Liver (tissue), 9 donors: Measurements from ENCODE around the gene RGS14. TPM values are rescaled to one million over a fixed set of nuclear protein-coding genes. Genes with fewer than 3 reads are reported as not detected.
"Not testable (repeated sequence)": the region's sequence is repeated elsewhere in the genome, so short reads cannot be mapped to it uniquely, and the experiment has no call there.

Experiments used
- DNase-seq: peaks from one replicate; pipeline ENCODE4 v3.0.0-alpha.2; 2017; ENCODE audit warnings: low spot score
- H3K27ac ChIP-seq, 2 donors: one replicate each; pipeline ENCODE4 v1.7.0; 2013; ENCODE audit warnings: inconsistent platforms in 2 of 2, low read length in 2 of 2, control low read depth in 1 of 2, low read depth in 1 of 2, mild to moderate bottlenecking in 1 of 2
- H3K27me3 ChIP-seq, 4 donors: one replicate each; pipeline versions ENCODE4 v1.6.1 to v1.7.0; 2013; ENCODE audit warnings: low read length in 3 of 4, inconsistent platforms in 1 of 4, mild to moderate bottlenecking in 1 of 4, moderate library complexity in 1 of 4; ENCODE audit not compliant: control insufficient read depth in 4 of 4, insufficient read depth in 4 of 4
- H3K36me3 ChIP-seq, 4 donors: one replicate each; pipeline versions ENCODE4 v1.6.1 to v1.7.0; 2013; ENCODE audit warnings: low read length in 3 of 4, mild to moderate bottlenecking in 3 of 4, low read depth in 1 of 4, moderate library complexity in 1 of 4; ENCODE audit not compliant: control insufficient read depth in 4 of 4, insufficient read depth in 3 of 4
- H3K4me1 ChIP-seq, 4 donors: one replicate each; pipeline versions ENCODE4 v1.6.1 to v1.7.0; 2013; ENCODE audit warnings: low read length in 3 of 4, mild to moderate bottlenecking in 3 of 4, moderate library complexity in 1 of 4; ENCODE audit not compliant: control insufficient read depth in 4 of 4, insufficient read depth in 4 of 4
- H3K4me3 ChIP-seq, 3 donors: one replicate each; pipeline versions ENCODE4 v1.6.1 to v1.7.0; 2013; ENCODE audit warnings: low read length in 3 of 3, control low read depth in 1 of 3, low read depth in 1 of 3, mild to moderate bottlenecking in 1 of 3
- H3K9ac ChIP-seq, 2 donors: one replicate each; pipeline ENCODE4 v1.7.0; 2013; ENCODE audit warnings: low read length in 2 of 2, mild to moderate bottlenecking in 2 of 2, moderate library complexity in 2 of 2, control low read depth in 1 of 2, low read depth in 1 of 2
- H3K9me3 ChIP-seq, 4 donors: one replicate each; pipeline versions ENCODE4 v1.6.1 to v1.7.0; 2013; ENCODE audit warnings: low read length in 3 of 4; ENCODE audit not compliant: control insufficient read depth in 4 of 4
- CTCF ChIP-seq: fragments of 150-350 bp; IDR thresholded peaks from 2 replicates; pipeline ENCODE4 v1.5.1; 2017; ENCODE audit warnings: improper control_type of control experiment, low read depth, low read length; ENCODE audit not compliant: missing input control
- EGR1 ChIP-seq, 2 donors: IDR thresholded peaks; 2 replicates each; pipeline ENCODE4 v1.6.1; 2016 to 2018; ENCODE audit warnings: antibody characterized with exemption in 2 of 2, low read depth in 2 of 2
- FOXA1 ChIP-seq: IDR thresholded peaks from 2 replicates; pipeline ENCODE4 v1.6.1; 2016; ENCODE audit warnings: antibody characterized with exemption
- FOXA2 ChIP-seq: IDR thresholded peaks from 2 replicates; pipeline ENCODE4 v1.6.1; 2016; ENCODE audit warnings: antibody characterized with exemption
- GABPA ChIP-seq, 2 donors: IDR thresholded peaks in 1 of 2; conservative IDR thresholded peaks in 1 of 2; 2 replicates each; pipeline ENCODE4 v1.6.1; 2016; ENCODE audit warnings: antibody characterized with exemption in 2 of 2, mild to moderate bottlenecking in 1 of 2, moderate library complexity in 1 of 2
- HNF4A ChIP-seq, 2 donors: conservative IDR thresholded peaks; 2 replicates each; pipeline ENCODE4 v1.6.1; 2016; ENCODE audit warnings: antibody characterized with exemption in 2 of 2, mild to moderate bottlenecking in 2 of 2
- HNF4G ChIP-seq: IDR thresholded peaks from 2 replicates; pipeline ENCODE4 v1.6.1; 2016; ENCODE audit warnings: antibody characterized with exemption
- JUND ChIP-seq, 2 donors: IDR thresholded peaks; 2 replicates each; pipeline ENCODE4 v1.6.1; 2016; ENCODE audit warnings: antibody characterized with exemption in 2 of 2
- NR2F2 ChIP-seq: IDR thresholded peaks from 2 replicates; pipeline ENCODE4 v1.6.1; 2016; ENCODE audit warnings: antibody characterized with exemption
- RAD21 ChIP-seq, 2 donors: IDR thresholded peaks; 2 replicates each; pipeline ENCODE4 v1.6.1; 2016; ENCODE audit warnings: antibody characterized with exemption in 2 of 2, mild to moderate bottlenecking in 2 of 2
- REST ChIP-seq: IDR thresholded peaks from 2 replicates; pipeline ENCODE4 v1.6.1; 2016; ENCODE audit warnings: antibody characterized with exemption, mild to moderate bottlenecking
- RXRA ChIP-seq, 2 donors: IDR thresholded peaks; 2 replicates each; pipeline ENCODE4 v1.6.1; 2017 to 2018; ENCODE audit warnings: antibody characterized with exemption in 2 of 2, mild to moderate bottlenecking in 1 of 2
- SP1 ChIP-seq: IDR thresholded peaks from 2 replicates; pipeline ENCODE4 v1.6.1; 2018; ENCODE audit warnings: antibody characterized with exemption, mild to moderate bottlenecking
- TAF1 ChIP-seq: conservative IDR thresholded peaks from 2 replicates; pipeline ENCODE4 v1.6.1; 2016; ENCODE audit warnings: antibody characterized with exemption, mild to moderate bottlenecking
- YY1 ChIP-seq: IDR thresholded peaks from 2 replicates; pipeline ENCODE4 v1.6.1; 2016; ENCODE audit warnings: antibody characterized with exemption, mild to moderate bottlenecking
- ZBTB33 ChIP-seq: IDR thresholded peaks from 2 replicates; pipeline ENCODE4 v1.6.1; 2016; ENCODE audit warnings: antibody characterized with exemption
- WGBS: extraction: QIAGEN DNeasy Blood & Tissue Kit; methylation state at CpG from one replicate; pipeline ENCODE4 v1.1.7; 2013; 5-methylcytosine and 5-hydroxymethylcytosine counted together
- polyA plus RNA-seq, 2 donors: library from polyadenylated mRNA; stranded (reverse) in 1 of 2; unstranded in 1 of 2; fragments of 200-250 nt in 1 of 2; fragments of >200 nt in 1 of 2; fragmentation: Nextera tagmentation in 1 of 2; extraction: Ambion mirVana in 1 of 2; gene quantifications; one replicate each; pipeline versions ENCODE4 v1.2.1 to v1.2.3, GENCODE V29; 2013 to 2015
- total RNA-seq, 2 donors: library from RNA; depleted of rRNA; stranded (reverse); fragments of >200 nt; gene quantifications; one replicate each; pipeline ENCODE4 v1.2.3, GENCODE V29; 2014
- TF ChIP-seq, protein P1 (sequence below): IDR thresholded peaks from 2 replicates; pipeline ENCODE4 v1.6.1; 2016; ENCODE audit warnings: antibody characterized with exemption
- donor health status: healthy.
- donor health status: healthy.
- donor health status: healthy.
- donor health status: healthy.
- donor health status: healthy.

Gene RGS14
- total and polyA plus RNA-seq, 4 donors: 10.2 to 53.8 (median 33.3) TPM

DNA sequence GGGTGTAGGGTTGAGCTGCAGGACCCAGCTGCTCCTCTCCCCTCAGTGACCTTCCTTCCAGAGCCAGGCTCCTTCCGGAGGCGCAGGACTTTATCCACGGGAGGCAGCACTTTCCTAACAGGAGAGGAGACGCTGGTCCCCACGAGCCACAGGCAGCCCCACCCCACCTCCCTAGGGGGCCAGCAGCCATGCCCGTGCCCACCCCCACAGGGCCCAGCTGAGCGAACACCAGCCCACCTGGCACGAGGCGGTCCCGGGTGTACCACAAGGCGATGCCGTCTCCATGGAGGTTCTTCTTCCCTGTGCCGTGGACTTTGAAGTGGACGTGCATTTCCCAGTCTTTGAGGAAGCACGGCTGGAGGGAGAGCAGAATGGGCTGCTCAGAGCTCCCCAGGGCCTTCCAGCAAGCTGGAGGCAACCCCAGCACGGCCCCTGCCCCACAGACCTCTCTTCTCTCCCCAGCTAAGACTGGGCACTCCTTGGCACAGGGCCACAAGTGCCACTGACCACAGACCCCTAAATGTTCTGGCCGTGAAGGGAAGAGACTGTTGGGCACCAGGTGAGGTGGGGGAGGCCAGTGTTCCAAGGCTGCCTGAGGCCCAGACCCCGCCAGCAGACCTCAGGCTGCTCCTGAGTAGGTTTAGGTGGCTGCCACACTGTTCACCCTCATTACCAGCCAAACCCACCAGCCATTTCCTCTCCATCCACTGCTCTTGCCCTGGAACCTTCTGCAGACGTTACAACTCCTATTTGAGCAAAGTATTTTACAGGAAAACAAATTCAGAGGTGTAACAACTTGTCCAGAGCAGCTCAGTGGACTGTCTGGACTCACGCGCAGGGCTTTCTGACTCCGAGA is 19.2 kb upstream of the RGS14 start:
- Histone ChIP-seq H3K4me3 (no peak overlapping the region), H3K36me3 (peaks cover 29 to 56% (median 39%) of the 10 kb centered on the region in 4 donors), H3K9ac (no peak overlapping the region), H3K27me3 (no peaks in the 10 kb centered on the region), H3K27ac (no peak overlapping the region), H3K9me3 (no peaks in the 10 kb centered on the region), H3K4me1 (peaks cover 0 to 8% (median 0%) of the 10 kb centered on the region in 4 donors)
- no peak for DNase-seq
- TF ChIP-seq, protein P1, sequence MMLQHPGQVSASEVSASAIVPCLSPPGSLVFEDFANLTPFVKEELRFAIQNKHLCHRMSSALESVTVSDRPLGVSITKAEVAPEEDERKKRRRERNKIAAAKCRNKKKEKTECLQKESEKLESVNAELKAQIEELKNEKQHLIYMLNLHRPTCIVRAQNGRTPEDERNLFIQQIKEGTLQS: no peak
- no peak for TF ChIP-seq YY1
- TF ChIP-seq TAF1: no peak
- no peak for TF ChIP-seq GABPA (IDR thresholded peaks at IDR 0.05 in 1 of 2, conservative IDR thresholded peaks at IDR 0.05 in 1 of 2)
- TF ChIP-seq HNF4G: no peak
- TF ChIP-seq RXRA (IDR thresholded peaks at IDR 0.05): no peak
- TF ChIP-seq FOXA1: no peak
- TF ChIP-seq HNF4A (conservative IDR thresholded peaks at IDR 0.05): no peak
- TF ChIP-seq CTCF: no peak
- TF ChIP-seq NR2F2: no peak
- WGBS: 92% methylated on average over 22 of the region's 22 CpGs

GRCh38 chr5:177339107-177339638 is 18.6 kb upstream of the RGS14 start:
- Histone ChIP-seq H3K9ac (no peak overlapping the region), H3K4me3 (no peak overlapping the region), H3K9me3 (no peaks in the 10 kb centered on the region), H3K27ac (no peak overlapping the region), H3K36me3 (peaks cover 24 to 49% (median 34%) of the 10 kb centered on the region in 4 donors), H3K4me1 (peaks cover 0 to 8% (median 0%) of the 10 kb centered on the region in 4 donors), H3K27me3 (no peaks in the 10 kb centered on the region)
- no peak for DNase-seq
- 78% methylated on average over 11 of the region's 11 CpGs for WGBS
- no peak for TF ChIP-seq NR2F2
- no peak for TF ChIP-seq TAF1
- no peak for TF ChIP-seq SP1
- no peak for TF ChIP-seq RXRA (IDR thresholded peaks at IDR 0.05)
- TF ChIP-seq EGR1 (IDR thresholded peaks at IDR 0.05; ENCODE audit: low read depth in 2 of 2): no peak
- TF ChIP-seq RAD21 (IDR thresholded peaks at IDR 0.05): no peak
- TF ChIP-seq, protein P1: no peak
- no peak for TF ChIP-seq REST
- no peak for TF ChIP-seq HNF4G
- no peak for TF ChIP-seq JUND (IDR thresholded peaks at IDR 0.05)
- no peak for TF ChIP-seq ZBTB33
- no peak for TF ChIP-seq FOXA2

GRCh38 chr5:177343000-177343399 is 14.7 kb upstream of the RGS14 start:
- H3K27ac ChIP-seq, H3K4me3 ChIP-seq, H3K9ac ChIP-seq, DNase-seq, H3K27me3 ChIP-seq, H3K9me3 ChIP-seq: not testable (repeated sequence)
- Histone ChIP-seq H3K36me3 (peaks cover 11 to 16% (median 12%) of the 10 kb centered on the region in 4 donors), H3K4me1 (peaks cover 0 to 21% (median 16%) of the 10 kb centered on the region in 4 donors)
- WGBS: 96% methylated on average over 14 of the region's 14 CpGs
